Breast epithelium (tissue), 3 donors: ENCODE data around the gene TXLNG.

ENCODE experiments used
- CTCF ChIP-seq, 3 donors: fragments of 450-650 bp; IDR thresholded peaks; one replicate each; pipeline ENCODE4 v1.5.1; 2016 to 2017; ENCODE audit warnings: antibody characterized with exemption in 3 of 3, mild to moderate bottlenecking in 3 of 3, moderate library complexity in 3 of 3
- POLR2A ChIP-seq: fragments of 450-650 bp; IDR thresholded peaks from one replicate; pipeline ENCODE4 v1.6.1; 2016; ENCODE audit warnings: antibody characterized with exemption, mild to moderate bottlenecking, moderate library complexity

GRCh38 chrX:16852617-16853179 lies 66.4 kb downstream of the TXLNG start:
- TF ChIP-seq CTCF (IDR thresholded peaks at IDR 0.05) (no peak), POLR2A (no peak)
